ENCODE measurements around the gene SLC39A6. TPM values are rescaled to one million over a fixed set of nuclear protein-coding genes. Genes with fewer than 3 reads are reported as not detected.

Gene SLC39A6
- total RNA-seq, result 10 to 100 TPM; 30.3 to 59.0 (median 48.2) TPM

GRCh38 chr18:36129300-36130038 is at the start of gene SLC39A6, which contains the start of gene ELP2:
SLC39A6 (minus strand) TSS chr18:36129340; CDS start chr18:36127007, 2,333 bp downstream.
ELP2 (plus strand) TSS chr18:36129899; CDS start chr18:36129934, 35 bp downstream.
- TF ChIP-seq, protein P1, sequence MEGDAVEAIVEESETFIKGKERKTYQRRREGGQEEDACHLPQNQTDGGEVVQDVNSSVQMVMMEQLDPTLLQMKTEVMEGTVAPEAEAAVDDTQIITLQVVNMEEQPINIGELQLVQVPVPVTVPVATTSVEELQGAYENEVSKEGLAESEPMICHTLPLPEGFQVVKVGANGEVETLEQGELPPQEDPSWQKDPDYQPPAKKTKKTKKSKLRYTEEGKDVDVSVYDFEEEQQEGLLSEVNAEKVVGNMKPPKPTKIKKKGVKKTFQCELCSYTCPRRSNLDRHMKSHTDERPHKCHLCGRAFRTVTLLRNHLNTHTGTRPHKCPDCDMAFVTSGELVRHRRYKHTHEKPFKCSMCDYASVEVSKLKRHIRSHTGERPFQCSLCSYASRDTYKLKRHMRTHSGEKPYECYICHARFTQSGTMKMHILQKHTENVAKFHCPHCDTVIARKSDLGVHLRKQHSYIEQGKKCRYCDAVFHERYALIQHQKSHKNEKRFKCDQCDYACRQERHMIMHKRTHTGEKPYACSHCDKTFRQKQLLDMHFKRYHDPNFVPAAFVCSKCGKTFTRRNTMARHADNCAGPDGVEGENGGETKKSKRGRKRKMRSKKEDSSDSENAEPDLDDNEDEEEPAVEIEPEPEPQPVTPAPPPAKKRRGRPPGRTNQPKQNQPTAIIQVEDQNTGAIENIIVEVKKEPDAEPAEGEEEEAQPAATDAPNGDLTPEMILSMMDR (IDR thresholded peaks at IDR 0.05; ENCODE audit: low read depth), result no peak

DNA sequence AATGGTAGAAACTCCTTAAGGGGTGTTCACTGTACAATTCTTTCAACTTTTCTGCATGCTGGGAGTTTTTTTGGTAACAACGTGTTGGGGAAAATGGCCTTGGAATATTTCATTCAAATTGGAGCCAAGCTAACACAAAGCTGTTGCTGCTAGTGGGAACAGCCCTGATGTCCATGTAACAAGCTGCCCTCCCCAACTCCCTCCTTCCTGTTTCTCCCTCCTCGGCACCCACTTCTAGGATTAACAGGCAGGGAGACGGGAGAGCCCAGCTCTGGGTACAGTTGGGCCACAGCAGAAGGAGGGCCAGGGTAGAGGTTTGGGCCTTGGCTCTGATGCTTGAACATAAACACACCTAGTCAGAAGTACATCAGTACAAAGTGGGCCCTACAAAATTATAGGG is 48.8 kb upstream of the SLC39A6 start:
- TF ChIP-seq, protein P1 (IDR thresholded peaks at IDR 0.05; ENCODE audit: low read depth), result no peak

- TF ChIP-seq, protein P1 (IDR thresholded peaks at IDR 0.05; ENCODE audit: low read depth), result no peak
These were observed 47.6 kb upstream of the SLC39A6 start for GRCh38 chr18:36176711-36177110.

DNA sequence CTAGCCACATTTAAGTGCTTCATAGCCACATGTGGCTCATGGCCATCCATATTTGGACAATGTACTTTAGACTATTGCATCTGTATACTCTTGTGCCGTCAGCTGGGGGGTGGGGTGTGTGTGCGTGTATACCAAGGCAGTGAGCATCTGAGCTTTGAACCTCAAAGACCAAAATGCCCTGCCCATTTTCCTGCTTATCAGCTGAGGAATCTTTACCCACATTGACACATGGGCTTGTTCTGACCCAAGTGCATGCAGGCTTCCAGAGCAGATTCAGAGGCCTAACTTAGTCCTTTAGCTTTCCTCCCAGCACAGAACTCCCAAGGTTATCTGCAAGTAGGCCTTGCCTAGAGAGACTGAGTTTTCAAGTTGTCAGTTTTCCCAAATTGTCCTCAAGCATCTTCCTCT is 47.0 kb upstream of the SLC39A6 start:
- TF ChIP-seq, protein P1 (IDR thresholded peaks at IDR 0.05; ENCODE audit: low read depth), result no peak

DNA sequence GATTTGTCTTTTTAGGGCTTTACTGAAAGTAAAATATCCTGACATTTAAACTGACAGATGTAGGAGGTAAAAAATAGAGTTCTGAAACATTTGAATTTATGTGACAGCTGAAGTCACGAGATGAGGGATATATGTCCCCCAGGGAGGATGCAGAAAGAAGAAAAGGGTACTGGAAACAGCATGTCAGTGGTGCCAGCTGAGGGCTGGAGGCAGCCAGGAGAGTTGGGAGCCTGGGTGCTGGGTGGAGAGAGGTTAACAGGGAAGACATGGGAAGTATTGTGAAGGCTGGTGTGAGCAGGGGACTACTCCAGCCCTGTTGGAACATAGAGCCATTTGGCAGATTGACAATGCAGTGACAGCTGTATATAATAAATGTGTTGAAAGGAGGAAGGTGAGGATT is 46.3 kb upstream of the SLC39A6 start:
- TF ChIP-seq, protein P1 (IDR thresholded peaks at IDR 0.05; ENCODE audit: low read depth), result no peak

- TF ChIP-seq, protein P1 (IDR thresholded peaks at IDR 0.05; ENCODE audit: low read depth), result no peak
These were observed 40.8 kb upstream of the SLC39A6 start for GRCh38 chr18:36169938-36170337.

- TF ChIP-seq, protein P1 (IDR thresholded peaks at IDR 0.05; ENCODE audit: low read depth), result no peak
These were observed 38.6 kb upstream of the SLC39A6 start for GRCh38 chr18:36167692-36168218.

All from subcutaneous adipose tissue (tissue), 4 donors.